ENCODE results near the gene CELSR2. TPM values are rescaled to one million over a fixed set of nuclear protein-coding genes. Genes with fewer than 3 reads are reported as not detected.
A peak's percentile ranks its signal among the peaks of the same experiment; 100 is the strongest.
"Not testable (repeated sequence)": the region's sequence is repeated elsewhere in the genome, so short reads cannot be mapped to it uniquely, and the experiment has no call there.

CELSR2 gene
- total RNA-seq, 3 donors from 2014 or later, result 1.4 to 2.2 (median 1.5) TPM

- DNase-seq (no peak), ATAC-seq (no peak)
- H3K36me3 Mint-ChIP-seq (ENCODE audit: insufficient read depth), result no peaks in the 10 kb centered on the region
- H3K27me3 Mint-ChIP-seq (ENCODE audit: low read depth), result no peaks in the 10 kb centered on the region
- H3K4me1 Mint-ChIP-seq (ENCODE audit: low read depth), result peaks cover 14% of the 10 kb centered on the region
- H3K9me3 Mint-ChIP-seq, result no peaks in the 10 kb centered on the region
- H3K4me3 Mint-ChIP-seq, result peak overlapping the region; percentile 94
Measured at GRCh38 chr1:109282497-109282951, 33.2 kb downstream of the CELSR2 start.

- Mint-ChIP-seq H3K27me3 (ENCODE audit: low read depth) (no peaks in the 10 kb centered on the region), H3K4me1 (ENCODE audit: low read depth) (peaks cover 14% of the 10 kb centered on the region), H3K9me3 (no peaks in the 10 kb centered on the region), H3K4me3 (peak within 1 kb of the TSS; percentile 94), H3K36me3 (ENCODE audit: insufficient read depth) (no peaks in the 10 kb centered on the region)
- ATAC-seq (peak; percentile 98), DNase-seq (peak; percentile 83)
Measured at GRCh38 chr1:109282952-109283747, 33.8 kb downstream of the CELSR2 start, which contains the start of gene PSRC1. TSS of gene PSRC1 (minus strand) at chr1:109283145.

GRCh38 chr1:109283748-109284600, 34.6 kb downstream of the CELSR2 start:
- H3K36me3 Mint-ChIP-seq (ENCODE audit: insufficient read depth), result no peaks in the 10 kb centered on the region
- DNase-seq (no peak), ATAC-seq (peak in 1 of 2 donors; percentile 3)
- no peaks in the 10 kb centered on the region for H3K9me3 Mint-ChIP-seq
- H3K4me1 Mint-ChIP-seq (ENCODE audit: low read depth), result peaks cover 14% of the 10 kb centered on the region
- H3K4me3 Mint-ChIP-seq, result peak overlapping the region; percentile 94
- peaks cover 6% of the 10 kb centered on the region for H3K27me3 Mint-ChIP-seq (ENCODE audit: low read depth)

DNA sequence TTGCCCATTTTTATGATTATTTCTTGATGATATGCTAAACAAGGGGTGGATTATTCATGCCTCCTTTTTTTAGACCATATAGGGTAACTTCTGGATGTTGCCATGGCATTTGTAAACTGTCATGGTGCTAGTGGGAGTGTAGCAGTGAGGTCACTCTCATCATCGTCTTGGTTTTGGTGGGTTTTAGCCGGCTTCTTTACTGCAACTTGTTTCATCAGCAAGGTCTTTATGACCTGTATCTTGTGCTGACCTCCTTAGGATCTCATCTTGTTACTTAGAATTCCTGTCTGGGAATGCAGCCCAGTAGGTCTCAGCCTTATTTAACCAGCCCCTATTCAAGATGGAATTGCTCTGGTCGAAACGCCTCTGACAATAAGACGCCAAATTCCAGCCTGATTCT, 37.4 kb downstream of the CELSR2 start:
- not testable (repeated sequence) for ATAC-seq; H3K27me3 Mint-ChIP-seq (ENCODE audit: low read depth); H3K36me3 Mint-ChIP-seq (ENCODE audit: insufficient read depth); H3K9me3 Mint-ChIP-seq; DNase-seq; H3K4me3 Mint-ChIP-seq
- peaks cover 13% of the 10 kb centered on the region for H3K4me1 Mint-ChIP-seq (ENCODE audit: low read depth)

DNA sequence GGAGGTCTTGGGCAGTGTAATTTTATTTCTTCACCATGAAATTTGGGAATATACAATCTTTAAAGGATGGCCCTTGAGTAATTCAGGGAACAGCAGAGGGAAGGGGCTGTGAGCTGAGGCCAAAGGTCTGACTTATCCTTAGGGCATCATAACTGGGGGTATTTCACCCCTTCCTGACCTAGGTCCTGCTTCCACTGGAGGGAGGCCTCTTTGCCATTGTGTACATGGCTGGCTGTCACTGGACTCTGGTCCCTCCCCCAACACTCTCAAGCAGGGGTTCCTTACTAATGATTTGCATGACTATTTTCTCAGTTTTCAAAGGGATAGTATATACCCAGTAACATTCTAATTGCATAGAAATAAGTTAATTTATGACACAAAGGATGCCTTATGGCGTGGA, 40.8 kb downstream of the CELSR2 start:
- no peak overlapping the region for H3K4me3 Mint-ChIP-seq
- no peaks in the 10 kb centered on the region for H3K4me1 Mint-ChIP-seq (ENCODE audit: low read depth)
- H3K9me3 Mint-ChIP-seq, result no peaks in the 10 kb centered on the region
- no peak for DNase-seq
- ATAC-seq, result no peak
- no peaks in the 10 kb centered on the region for H3K36me3 Mint-ChIP-seq (ENCODE audit: insufficient read depth)
- peaks cover 10% of the 10 kb centered on the region for H3K27me3 Mint-ChIP-seq (ENCODE audit: low read depth)

- DNase-seq (no peak), ATAC-seq (no peak)
- Mint-ChIP-seq H3K9me3 (no peaks in the 10 kb centered on the region), H3K4me3 (no peak overlapping the region), H3K4me1 (ENCODE audit: low read depth) (no peaks in the 10 kb centered on the region), H3K27me3 (ENCODE audit: low read depth) (peaks cover 15% of the 10 kb centered on the region), H3K36me3 (ENCODE audit: insufficient read depth) (no peaks in the 10 kb centered on the region)
Measured at GRCh38 chr1:109290998-109291397, 41.7 kb downstream of the CELSR2 start.

DNA sequence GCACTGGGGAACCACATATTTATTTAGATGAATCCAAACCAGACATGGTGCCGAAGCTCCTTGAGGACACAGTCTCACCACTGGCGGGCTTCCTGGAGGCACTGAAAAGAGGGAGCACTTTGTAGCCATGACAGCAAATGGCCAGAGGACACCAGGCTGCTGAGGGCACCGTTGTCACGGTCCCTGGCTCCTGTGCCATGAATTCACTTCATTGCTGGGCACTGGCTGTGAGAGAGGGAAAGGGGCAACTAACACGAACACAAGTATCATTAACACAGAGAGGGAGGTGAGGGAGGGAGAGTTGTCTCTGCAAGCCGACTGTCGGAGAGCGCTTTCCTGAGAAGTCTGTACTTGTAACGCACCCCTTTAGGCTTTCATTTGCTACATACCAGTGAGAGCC, 43.0 kb downstream of the CELSR2 start:
- Mint-ChIP-seq H3K4me1 (ENCODE audit: low read depth) (no peaks in the 10 kb centered on the region), H3K4me3 (no peak overlapping the region), H3K9me3 (no peaks in the 10 kb centered on the region), H3K27me3 (ENCODE audit: low read depth) (peaks cover 15% of the 10 kb centered on the region), H3K36me3 (ENCODE audit: insufficient read depth) (no peaks in the 10 kb centered on the region)
- DNase-seq (no peak), ATAC-seq (no peak)

DNA sequence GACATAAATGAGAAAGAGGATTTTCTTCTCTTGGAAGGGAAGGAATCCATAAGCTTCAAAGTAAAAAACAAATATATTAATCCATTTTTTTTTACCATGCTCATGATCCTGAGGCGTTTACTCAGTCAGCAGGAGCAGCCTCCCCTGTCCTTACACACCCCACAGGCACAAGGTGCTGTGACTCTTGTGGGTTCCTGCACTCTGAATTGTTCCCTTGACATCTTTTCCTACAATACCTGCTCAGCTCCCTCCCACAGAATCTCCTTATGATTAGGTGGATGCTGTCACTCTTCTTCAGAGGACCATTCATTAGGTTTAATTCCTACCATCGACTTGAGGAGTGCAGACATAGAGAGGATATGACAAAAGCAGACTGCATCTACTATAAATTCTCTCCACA, 43.7 kb downstream of the CELSR2 start:
- Mint-ChIP-seq H3K36me3 (ENCODE audit: insufficient read depth) (no peaks in the 10 kb centered on the region), H3K27me3 (ENCODE audit: low read depth) (peaks cover 15% of the 10 kb centered on the region), H3K4me1 (ENCODE audit: low read depth) (no peaks in the 10 kb centered on the region), H3K9me3 (no peaks in the 10 kb centered on the region), H3K4me3 (no peak overlapping the region)
- DNase-seq (no peak), ATAC-seq (no peak)

DNA sequence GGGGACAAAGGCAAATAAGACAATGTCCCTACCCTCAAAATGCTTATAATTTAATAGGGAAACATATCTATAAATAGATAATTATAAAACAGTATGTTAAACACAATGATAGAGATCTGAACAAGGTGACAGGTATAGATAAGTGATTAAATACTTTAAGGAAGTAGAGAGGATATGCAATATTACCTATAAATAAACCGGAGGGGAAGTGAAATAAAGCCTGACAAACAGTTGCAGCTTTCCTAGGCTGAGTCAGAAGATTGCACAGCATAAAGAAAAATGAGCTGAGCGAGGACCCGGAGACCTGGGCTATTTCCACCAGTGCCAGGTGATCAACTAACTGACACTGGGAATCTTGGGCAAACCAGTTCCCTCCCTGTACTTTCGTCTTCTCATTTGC, 45.1 kb downstream of the CELSR2 start:
- Mint-ChIP-seq H3K27me3 (ENCODE audit: low read depth) (peaks cover 16% of the 10 kb centered on the region), H3K4me3 (no peak overlapping the region), H3K4me1 (ENCODE audit: low read depth) (no peaks in the 10 kb centered on the region), H3K9me3 (no peaks in the 10 kb centered on the region), H3K36me3 (ENCODE audit: insufficient read depth) (no peaks in the 10 kb centered on the region)
- no peak for DNase-seq
- ATAC-seq, result no peak

DNA sequence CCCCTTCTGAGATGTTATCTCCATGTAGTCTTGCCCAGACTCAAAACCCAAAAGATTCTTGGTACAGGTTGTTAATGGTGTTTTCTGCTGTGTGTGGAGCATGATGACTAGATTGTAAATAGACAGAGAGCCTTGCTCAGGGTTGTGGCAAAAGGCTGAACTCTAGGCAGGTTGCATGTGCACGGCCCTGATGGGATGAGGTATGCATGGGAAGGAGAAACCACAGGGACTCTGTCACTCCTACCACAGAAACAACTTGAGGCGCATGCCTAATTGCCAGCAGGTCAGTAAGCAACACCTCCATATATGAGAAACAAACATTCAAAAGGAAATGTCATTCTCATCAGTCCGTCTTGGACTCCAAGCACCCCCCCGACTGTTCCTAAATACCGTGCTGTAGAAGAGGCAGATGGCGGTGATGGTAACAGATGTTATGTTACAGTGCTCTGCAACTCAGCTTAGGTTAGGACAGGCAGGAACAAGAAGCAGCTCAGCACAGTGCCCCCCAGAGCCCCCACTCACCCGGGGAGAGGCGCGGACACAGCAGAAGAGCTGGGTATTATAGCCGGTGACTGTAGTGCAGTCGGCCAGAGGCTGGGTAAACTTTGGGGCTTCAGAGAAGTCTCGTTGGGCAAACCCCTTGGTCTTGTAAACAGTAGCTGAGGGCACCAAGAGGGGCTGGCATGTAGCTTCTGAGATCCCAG, 46.5 kb downstream of the CELSR2 start:
- Mint-ChIP-seq H3K36me3 (ENCODE audit: insufficient read depth) (no peaks in the 10 kb centered on the region), H3K9me3 (no peaks in the 10 kb centered on the region), H3K4me1 (ENCODE audit: low read depth) (no peaks in the 10 kb centered on the region), H3K4me3 (no peak overlapping the region), H3K27me3 (ENCODE audit: low read depth) (peaks cover 20% of the 10 kb centered on the region)
- DNase-seq (no peak), ATAC-seq (no peak)

DNA sequence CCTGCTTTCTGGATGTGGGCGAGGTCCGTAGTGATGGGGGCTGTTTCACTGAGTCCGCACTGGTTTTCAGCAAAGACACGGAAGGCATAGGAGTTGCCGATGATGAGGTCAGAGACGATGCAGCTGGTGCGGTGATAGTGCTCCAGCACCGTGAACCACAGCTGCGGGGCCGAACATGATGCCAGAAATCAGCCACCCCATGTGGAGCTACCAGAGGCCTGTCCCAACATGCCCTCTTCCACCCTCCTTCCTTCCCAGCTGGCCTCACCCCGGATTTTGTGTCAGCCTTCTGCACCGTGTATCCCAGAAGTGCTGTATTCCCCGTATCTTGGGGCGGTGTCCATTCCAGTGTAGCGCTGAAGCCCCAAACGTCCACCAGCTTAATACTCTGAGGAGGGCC, 47.4 kb downstream of the CELSR2 start:
- Mint-ChIP-seq H3K27me3 (ENCODE audit: low read depth) (peaks cover 20% of the 10 kb centered on the region), H3K9me3 (no peaks in the 10 kb centered on the region), H3K36me3 (ENCODE audit: insufficient read depth) (no peaks in the 10 kb centered on the region), H3K4me3 (no peak overlapping the region), H3K4me1 (ENCODE audit: low read depth) (no peaks in the 10 kb centered on the region)
- ATAC-seq, result no peak
- no peak for DNase-seq

DNA sequence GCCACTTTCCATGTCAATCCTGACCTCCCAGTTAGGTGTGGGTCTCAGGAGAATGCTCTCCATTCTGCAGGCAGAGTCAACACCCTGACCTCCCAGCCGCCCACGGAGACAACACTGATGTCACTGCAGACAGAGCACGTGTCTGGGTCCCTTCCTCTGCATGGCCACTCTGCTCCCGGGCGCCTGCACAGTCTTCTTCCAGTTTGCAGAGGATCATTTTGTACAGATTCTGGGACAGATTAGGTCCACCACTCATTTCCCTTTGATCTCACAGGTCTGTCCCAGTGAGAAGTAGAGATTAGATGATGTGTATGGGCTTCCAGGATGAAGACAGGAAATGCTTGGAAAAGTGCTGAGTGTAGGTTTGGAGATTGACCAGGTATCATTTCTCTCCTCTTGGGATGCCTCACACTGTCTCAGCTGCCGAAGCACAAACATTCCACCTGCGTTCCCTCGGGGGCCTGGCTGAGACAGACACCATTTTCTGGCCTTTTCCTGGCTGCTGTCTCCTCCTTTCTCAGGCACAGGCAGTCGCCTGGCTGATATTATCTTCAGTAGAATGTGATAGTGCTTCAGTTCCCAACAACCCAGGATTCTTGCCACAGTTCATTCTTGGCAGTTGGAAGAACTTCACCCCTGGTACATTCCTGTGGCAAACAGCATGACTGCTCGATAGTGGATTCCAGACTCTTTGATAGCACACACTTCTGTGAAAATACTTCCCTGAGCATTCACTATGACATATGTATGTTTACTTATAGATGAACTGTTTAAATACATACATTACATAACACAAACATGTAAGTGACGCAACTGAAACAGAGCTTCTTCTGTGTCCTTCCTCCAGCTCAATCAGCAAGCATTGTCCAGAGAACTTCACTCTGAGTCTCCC, 49.6 kb downstream of the CELSR2 start:
- Mint-ChIP-seq H3K4me3 (no peak overlapping the region), H3K27me3 (ENCODE audit: low read depth) (peaks cover 17% of the 10 kb centered on the region), H3K4me1 (ENCODE audit: low read depth) (no peaks in the 10 kb centered on the region), H3K36me3 (ENCODE audit: insufficient read depth) (no peaks in the 10 kb centered on the region), H3K9me3 (no peaks in the 10 kb centered on the region)
- no peak for ATAC-seq
- no peak for DNase-seq

DNA sequence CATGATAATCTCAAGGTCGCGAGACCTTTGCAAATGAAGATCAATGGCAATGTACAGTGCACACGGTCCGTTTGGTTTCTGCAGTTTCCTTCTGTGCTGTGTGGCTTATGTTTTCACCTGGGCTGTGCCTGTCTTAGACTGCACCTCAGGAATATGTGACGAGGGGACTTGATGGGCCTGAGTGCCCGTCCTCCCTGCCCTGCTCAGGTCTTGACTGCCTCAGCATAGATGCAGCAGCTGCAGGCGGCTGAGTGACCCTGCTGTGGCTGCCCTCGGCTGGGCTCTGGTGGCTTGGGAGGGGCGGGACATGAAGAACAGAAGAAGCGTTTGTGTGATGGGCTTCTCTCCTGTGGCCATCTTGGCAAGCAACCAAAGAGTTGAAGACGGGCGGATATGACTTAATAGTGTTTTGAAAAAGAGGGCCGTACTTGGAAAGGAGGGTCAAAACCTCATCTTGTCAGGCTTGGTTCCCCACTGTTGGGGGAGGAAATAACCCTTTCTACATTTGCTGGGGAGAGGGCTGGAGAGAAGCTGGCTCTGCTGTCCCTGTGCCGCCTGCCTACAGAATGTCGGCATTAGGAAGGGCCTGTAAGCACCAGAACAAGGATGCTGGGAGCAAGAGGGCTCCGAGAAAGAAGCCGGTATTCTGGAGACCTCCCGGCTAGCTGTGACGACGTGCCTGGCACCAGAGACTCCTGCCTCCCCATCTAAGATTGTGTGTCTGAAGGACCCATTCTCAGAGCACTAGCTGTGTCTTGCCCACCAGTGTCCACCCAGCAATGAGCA, 50.4 kb downstream of the CELSR2 start:
- no peaks in the 10 kb centered on the region for H3K4me1 Mint-ChIP-seq (ENCODE audit: low read depth)
- peaks cover 16% of the 10 kb centered on the region for H3K27me3 Mint-ChIP-seq (ENCODE audit: low read depth)
- no peaks in the 10 kb centered on the region for H3K36me3 Mint-ChIP-seq (ENCODE audit: insufficient read depth)
- no peaks in the 10 kb centered on the region for H3K9me3 Mint-ChIP-seq
- no peak overlapping the region for H3K4me3 Mint-ChIP-seq
- DNase-seq (no peak), ATAC-seq (no peak)
